ENCODE data around the gene ULK1.

- TF ChIP-seq CTCF (optimal IDR thresholded peaks at IDR 0.05 in 1 of 3, IDR thresholded peaks at IDR 0.05 in 1 of 3, conservative IDR thresholded peaks at IDR 0.05 in 1 of 3; ENCODE audit: extremely low read depth in 1 of 3, insufficient read depth in 2 of 3, low read length in 3 of 3) (no peak), EZH2 (IDR thresholded peaks at IDR 0.05; ENCODE audit: low read length) (no peak)
These were observed 53.1 kb downstream of the ULK1 start for GRCh38 chr12:131947482-131948027.
